OCI-LY1 (cell line): ENCODE results near the gene POU3F3.

Source experiments
- EZH2 ChIP-seq: fragments of 200-600 bp; sonication (generic), shearing (Covaris generic); IDR thresholded peaks from 2 replicates; pipeline ENCODE4 v1.8.0; 2017; ENCODE audit warnings: borderline replicate concordance, mixed run types, mild to moderate bottlenecking, antibody characterized with exemption, low read length, moderate library complexity, mixed read lengths
- TF ChIP-seq, protein P1 (sequence below): fragments of 200-600 bp; sonication (generic), shearing (Covaris generic); IDR thresholded peaks from 2 replicates; pipeline ENCODE4 v1.5.1; 2017; ENCODE audit warnings: mild to moderate bottlenecking, antibody characterized with exemption, low read length, moderate library complexity, mixed read lengths

DNA sequence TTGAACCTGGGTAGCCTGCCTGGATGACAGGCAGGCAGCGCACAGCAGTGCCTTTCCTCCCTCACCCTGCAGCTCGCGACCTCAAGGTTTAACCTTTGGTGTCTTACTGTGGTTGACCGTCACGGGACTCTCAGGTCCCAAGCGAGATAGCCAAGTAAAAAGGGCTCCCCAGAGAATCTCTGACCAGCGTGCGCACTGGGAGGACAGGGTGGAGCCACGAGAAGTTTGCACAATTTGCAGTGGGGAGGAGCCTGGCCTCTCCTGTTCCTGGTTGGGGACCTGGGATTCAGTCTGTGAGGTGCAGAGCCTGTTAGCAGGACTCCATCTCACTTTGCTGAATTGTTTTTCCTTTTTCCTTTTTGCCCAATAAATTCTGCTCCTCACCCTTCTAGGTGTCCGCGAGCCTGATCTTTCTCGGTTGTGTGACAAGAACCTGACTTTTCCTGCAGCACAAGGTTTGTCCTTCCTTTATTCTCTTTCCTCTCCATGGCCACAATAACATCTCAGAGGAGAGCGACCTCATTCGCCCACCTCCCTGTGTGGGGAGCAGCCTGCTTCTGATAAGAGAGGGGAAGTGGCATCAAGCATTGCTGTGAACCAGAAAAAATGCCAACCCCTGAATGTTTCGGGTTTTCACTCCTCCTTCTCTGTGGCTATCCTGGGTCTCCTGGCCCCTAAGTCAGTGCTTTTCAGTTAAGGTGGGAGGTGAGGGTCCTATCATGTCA, 36.2 kb downstream of the POU3F3 start:
- TF ChIP-seq, protein P1, sequence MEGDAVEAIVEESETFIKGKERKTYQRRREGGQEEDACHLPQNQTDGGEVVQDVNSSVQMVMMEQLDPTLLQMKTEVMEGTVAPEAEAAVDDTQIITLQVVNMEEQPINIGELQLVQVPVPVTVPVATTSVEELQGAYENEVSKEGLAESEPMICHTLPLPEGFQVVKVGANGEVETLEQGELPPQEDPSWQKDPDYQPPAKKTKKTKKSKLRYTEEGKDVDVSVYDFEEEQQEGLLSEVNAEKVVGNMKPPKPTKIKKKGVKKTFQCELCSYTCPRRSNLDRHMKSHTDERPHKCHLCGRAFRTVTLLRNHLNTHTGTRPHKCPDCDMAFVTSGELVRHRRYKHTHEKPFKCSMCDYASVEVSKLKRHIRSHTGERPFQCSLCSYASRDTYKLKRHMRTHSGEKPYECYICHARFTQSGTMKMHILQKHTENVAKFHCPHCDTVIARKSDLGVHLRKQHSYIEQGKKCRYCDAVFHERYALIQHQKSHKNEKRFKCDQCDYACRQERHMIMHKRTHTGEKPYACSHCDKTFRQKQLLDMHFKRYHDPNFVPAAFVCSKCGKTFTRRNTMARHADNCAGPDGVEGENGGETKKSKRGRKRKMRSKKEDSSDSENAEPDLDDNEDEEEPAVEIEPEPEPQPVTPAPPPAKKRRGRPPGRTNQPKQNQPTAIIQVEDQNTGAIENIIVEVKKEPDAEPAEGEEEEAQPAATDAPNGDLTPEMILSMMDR: no peak
- TF ChIP-seq EZH2: no peak
